H54 (cell line): Measurements from ENCODE around the gene STK40.
A peak's percentile ranks its signal among the peaks of the same experiment; 100 is the strongest.

ENCODE experiments used
- DNase-seq: peaks from one replicate; pipeline ENCODE4 v3.0.0; 2011; ENCODE audit warnings: low spot score, mixed read lengths; ENCODE audit not compliant: insufficient read length
- FAIRE-seq: peaks from 3 replicates; lab custom pipeline; 2011; peaks lifted over from hg19 to GRCh38; lab: Jason Lieb, UNC
- POLR2A ChIP-seq: IDR thresholded peaks from 2 replicates; pipeline ENCODE4 v1.6.1; 2011; ENCODE audit warnings: low read depth, mild to moderate bottlenecking, low read length

STK40 gene

DNA sequence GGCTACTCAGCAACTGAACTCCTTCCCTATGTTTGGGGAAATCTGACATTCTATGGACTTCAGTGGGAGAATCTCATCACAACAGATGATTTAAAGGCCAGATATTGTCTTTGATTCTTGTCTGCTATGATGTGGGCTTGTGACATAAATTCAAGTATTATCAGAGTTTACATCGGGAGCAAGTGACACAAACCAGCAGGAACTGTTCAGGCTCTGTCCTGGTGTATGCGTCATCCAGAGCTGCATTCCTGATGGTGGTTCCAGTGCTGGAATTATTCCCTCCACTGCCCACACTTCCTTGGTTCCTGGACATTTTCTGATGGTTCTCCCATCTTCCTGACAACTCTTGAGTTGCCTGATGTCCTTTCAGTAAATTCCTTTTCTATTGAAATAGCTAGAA is 22.8 kb upstream of the STK40 start:
- TF ChIP-seq POLR2A, result no peak
- FAIRE-seq (peak; percentile 68), DNase-seq (peak; percentile 40)

DNA sequence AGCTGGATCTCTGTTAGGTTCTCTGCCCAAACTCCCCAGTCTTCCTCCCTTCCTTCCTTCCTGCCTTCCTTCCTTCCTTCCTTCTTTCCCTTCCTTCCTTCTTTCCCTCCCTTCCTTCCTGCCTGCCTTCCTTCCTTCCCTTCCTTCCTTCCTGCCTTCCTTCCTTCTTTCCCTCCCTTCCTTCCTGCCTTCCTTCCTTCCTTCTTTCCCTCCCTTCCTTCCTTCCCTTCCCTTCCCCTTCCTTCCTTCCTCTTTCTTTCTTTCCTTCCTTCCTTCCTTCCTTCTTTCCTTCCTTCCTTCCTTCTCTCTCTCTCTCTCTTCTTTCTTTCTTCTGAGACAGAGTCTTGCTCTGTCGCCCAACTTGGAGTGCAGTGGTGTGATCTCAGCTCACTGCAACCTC is 20.7 kb upstream of the STK40 start:
- no peak for FAIRE-seq
- no peak for TF ChIP-seq POLR2A
- DNase-seq, result no peak

DNA sequence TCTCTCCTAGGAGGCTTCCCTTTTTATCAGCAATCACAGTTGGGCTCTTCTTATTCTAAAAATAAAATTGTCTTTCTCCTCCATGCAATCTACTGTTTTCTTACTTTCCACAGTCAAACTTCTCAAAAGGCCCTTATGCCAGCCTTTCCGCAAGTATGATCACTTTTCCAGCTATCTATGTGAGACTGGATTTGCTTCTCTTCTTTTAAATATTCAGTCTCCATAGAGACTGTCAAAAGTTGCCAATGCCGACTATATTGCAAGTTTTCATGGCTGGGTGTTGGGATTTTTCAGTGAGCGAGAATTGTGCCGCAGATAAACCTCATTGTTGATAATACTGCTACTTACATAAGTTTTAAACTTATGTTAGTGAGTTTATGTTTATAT is 16.8 kb upstream of the STK40 start:
- no peak for TF ChIP-seq POLR2A
- DNase-seq, result no peak
- no peak for FAIRE-seq

DNA sequence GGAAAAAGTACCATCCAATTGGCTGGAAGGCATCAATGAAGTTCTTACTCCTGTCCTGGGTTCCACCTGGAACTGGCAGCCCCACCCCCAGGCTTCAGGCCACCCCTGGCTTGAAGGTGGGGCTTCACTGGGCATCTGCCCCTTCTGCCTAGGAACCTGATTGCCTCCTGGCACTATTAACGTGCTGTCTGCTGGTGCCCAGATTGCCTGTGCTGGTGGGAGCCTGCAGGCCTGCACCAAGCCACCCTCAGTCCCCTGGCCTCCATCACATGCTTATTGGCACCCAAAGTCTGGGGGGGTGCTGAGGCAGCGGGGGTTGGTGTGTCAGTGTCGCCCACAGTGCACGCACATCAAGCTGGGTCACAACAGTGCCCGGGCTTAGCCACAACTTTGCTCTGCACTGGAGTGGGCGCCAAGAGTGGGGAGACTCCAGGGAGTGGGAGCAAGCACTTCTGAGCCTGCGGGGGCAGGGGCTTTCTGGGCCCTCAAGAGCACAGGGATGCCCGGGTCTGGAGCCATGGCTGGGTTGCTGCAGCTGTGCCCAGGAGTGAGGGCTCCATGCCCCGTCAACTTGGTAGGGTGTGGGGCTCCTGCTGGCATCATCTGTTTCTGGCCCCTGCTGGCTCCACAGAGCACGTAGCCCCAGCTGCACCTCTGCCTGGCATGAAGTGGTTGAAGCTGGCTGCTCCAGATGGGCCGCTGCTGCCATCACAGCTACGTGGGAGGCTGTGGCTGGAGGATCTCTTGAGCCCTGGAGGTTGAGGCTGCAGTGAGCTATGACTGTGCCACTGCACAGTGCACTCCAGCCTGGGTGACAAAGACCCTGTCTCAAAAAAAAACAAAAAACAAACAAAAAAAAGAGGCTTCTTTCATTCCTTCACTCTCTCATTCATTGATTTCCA is 16.1 kb upstream of the STK40 start:
- no peak for TF ChIP-seq POLR2A
- no peak for DNase-seq
- no peak for FAIRE-seq

DNA sequence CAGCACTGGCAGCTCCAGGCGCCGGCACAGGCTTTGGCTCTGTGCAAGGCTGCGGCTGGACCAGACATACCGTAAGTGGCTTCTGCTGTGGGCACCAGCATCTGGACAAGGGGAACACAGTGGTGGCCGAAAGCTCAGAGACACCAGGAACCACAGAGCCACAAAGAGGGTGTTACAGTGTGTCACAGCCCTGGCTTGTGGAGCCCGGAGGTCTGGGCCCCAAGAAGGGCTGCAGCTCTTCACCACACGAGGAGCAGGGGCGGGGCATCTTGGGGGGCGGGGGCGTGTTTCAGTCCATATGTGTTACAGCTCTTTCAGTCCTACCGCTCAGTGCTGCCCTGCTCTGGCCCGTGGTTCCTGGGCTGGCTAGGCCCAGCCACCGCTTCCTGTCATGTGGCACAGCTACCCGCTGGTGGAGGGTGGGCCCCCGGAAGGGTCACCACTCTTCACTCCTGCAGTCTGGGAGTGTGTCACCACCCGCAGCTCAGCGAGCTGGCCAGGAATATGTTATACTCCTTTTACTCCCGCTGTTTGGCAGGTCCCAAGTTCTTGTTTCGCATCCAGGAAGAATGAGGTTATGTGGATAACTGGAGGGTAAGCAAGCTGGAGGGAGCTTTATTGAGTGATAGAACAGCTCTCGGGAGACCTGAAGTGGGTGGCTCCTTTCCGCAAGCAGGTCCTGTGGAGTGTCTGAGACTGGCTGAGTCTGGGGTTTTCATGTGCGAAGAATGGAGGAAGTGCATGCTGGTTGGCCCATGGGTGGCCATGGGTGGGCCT is 15.3 kb upstream of the STK40 start:
- FAIRE-seq, result no peak
- peak; percentile 53 for TF ChIP-seq POLR2A
- DNase-seq, result peak; percentile 67

DNA sequence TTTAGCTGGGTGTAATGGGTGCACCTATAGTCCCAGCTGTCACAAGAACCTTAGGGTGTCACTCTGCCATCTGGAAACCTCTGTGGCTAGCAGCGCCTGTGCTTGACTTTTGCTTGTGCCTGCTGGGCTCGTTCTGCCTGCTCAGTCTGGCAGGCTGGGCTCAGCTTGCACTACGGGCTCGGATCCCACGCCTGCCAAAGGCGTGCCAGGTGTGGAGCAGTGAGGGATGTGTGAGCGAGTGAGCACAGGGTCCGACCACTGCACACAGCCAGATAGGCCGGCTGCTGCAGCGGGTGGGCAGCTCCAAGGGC is 14.7 kb upstream of the STK40 start:
- DNase-seq (no peak), FAIRE-seq (no peak)
- no peak for TF ChIP-seq POLR2A

DNA sequence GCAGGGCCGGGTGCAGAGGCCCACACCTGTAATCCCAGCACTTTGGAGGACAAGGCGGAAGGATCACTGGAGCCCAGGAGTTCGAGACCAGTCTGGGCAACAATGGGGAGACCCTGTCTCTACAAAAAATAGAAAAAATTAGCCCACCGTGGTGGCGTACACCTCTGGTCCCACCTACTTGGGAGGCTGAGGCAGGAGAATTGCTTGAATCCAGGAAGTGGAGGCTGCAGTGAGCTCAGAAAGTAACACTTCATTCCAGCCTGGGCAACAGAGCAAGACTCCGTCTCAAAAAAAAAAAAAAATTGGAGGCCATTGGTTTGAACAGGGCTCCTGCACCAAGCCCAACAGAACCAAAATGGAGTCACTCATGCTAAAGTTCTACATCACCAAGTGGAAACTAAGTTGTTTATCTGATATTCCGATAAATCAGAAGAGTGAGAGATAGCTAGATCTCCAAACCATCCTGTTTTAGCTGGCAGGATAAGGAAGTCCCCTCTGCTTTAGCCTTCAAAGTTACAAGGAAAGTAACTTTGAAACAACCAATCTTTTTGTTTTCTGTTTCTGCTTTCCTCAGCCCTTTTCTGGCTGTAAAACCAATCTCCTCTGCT is 12.8 kb upstream of the STK40 start:
- DNase-seq (no peak), FAIRE-seq (no peak)

DNA sequence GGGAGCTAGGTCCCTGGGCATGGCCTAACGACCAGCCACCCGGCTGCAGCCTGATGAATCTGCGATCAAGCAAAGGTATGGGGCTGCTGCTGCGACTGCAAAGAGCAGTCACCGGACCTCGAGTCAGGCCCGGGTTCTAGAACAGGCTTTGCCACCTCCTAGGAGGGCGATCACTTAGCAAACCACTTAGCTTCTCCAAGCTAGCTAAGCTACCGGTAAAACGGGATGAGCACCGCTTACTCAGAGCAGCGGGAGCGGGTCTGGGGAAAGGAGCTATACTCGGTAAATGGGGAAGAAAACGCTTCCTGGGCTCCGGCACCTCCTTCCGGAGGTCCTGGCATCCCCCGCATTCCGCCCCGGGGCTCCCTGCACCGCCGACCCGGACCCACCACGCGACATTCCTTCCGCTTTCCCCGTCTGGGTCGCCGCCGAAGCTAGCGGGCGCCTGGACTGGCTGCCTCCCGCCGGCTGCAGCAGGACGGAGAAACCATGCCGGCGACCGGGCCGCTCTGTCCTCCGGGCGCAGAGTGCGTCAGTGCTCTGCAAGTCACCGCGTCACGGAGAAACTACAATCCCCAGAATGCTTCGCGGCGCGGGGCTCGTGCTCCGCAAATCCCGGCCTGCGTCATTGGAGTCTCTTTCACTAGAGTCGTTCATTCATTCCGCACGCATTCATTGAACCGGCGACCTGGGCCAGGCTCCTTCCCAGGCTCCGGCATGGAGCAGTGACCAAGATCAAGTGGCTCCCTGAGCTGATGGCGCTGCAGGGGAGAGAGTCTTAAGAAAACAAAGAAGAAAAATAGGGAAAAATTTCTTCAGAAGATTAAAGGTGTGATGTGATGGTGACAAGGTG is 11.9 kb upstream of the STK40 start, which contains the start of gene LSM10:
Gene LSM10 (minus strand): TSS at position 531 of the 853 bp plus-strand sequence. CDS start 3,779 bp downstream, outside the sequence.
- FAIRE-seq, result no peak
- TF ChIP-seq POLR2A, result peak; percentile 90

More for the DNA sequence above, 12.8 kb upstream of the STK40 start:
- no peak for TF ChIP-seq POLR2A

DNA sequence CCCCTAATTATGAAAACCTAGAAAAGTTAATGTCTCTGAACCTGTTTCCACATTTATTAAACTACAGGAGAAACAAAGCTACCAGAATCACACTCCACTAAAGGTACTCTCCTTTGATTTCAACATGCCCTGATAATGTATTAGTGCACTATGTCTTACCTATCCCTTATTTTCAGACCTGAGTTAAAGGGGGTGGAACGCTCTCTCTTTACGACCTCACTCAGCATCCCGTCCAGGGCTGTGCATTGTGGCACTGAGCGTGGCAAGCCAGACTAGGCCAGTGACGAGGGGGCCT is 11.3 kb upstream of the STK40 start:
- no peak for TF ChIP-seq POLR2A
- FAIRE-seq (no peak), DNase-seq (no peak)

More for the DNA sequence above, 11.9 kb upstream of the STK40 start, which contains the start of gene LSM10:
- peak; percentile 86 for DNase-seq

DNA sequence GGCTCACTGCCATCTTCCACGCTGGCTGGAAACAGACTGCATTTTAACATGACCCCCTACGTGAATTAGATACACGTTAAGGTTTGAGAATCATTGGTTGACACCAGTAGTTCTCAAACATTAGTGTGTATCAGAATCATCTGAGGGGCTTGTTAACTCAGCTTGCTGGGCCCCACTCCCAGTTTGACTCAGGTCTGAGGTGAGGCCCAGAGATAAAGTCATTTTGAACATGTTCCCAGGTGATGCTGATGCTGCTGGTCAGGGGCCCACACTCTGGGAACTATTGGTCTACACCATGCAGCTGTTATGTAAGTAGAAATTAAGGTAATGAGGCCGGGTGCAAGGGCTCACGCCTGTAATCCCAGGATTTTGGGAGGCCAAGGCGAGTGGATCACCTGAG is 10.6 kb upstream of the STK40 start:
- FAIRE-seq (no peak), DNase-seq (no peak)
- TF ChIP-seq POLR2A, result no peak

DNA sequence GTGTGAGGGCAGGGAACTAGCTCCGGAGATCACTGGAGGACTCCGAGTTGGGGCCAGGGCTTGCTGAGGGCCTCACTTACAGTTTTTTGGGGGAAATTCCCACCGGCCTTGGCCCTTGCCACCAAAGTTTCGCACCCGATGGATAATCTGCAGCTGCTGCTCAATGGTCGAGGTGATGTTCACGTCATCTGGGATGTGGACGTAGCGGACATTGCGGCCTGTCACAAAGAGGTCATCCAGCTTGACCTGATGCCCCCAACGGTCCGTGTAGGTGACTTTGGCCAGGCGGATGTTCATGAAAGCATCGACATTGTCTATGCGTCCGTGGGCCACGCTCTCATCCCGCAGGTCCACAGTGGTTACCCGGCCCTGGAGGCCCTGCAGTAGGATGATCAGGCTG is 8.0 kb upstream of the STK40 start:
- DNase-seq (no peak), FAIRE-seq (no peak)
- TF ChIP-seq POLR2A, result no peak

DNA sequence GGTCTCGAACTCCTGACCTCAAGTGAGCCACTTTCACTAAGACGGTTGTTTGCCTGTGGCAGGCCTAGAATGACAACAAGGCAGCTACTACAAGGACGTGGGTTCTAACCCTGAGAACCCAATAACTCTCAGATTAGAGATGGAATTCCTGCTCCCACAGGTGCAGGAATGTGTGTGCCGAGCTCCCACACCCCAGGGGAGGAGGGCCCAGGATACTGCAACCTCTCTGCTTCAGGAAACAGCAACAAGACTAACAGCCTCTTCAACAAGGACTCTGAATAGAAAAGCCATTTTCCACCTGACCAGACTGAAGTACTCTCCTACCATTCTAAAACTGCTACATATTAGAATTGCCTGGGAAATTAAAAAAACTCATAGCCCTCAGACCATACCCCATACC is 7.1 kb upstream of the STK40 start:
- no peak for FAIRE-seq
- DNase-seq, result no peak
- TF ChIP-seq POLR2A, result no peak

DNA sequence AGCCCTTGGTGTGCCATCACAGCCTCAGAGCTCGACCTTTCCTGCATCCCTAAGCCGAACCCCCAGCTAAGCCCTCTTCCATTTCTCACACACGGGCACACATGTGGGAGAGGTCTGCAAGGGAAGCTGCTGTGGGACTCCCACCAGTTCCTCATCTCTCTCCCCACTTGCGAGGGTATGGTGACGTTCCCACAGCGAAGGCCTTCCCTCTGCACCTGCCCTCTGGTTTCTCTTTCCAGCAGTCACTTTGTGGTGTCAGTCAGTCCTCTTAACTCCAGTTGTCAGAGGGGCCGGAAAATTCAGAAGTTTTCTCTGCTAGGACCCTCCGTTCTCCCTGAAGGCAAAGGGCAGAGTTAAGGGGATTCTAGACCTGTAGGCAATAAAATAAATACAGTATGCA is 5.5 kb upstream of the STK40 start:
- no peak for TF ChIP-seq POLR2A
- DNase-seq (no peak), FAIRE-seq (no peak)
